ENCODE measurements around the gene JHY. TPM values are rescaled to one million over a fixed set of nuclear protein-coding genes. Genes with fewer than 3 reads are reported as not detected.

The JHY gene
- total RNA-seq, 2 donors from 2014 or later = 2.3 TPM

- H3K4me3 ChIP-seq = no peak overlapping the region
- ATAC-seq (no peak), DNase-seq (no peak)
- WGBS, 2 donors = 3 to 4% methylated on average over 40 to 50 of the region's 50 CpGs
- H3K27me3 ChIP-seq = peaks cover 0 to 33% of the 10 kb centered on the region in 2 donors
- H3K9me3 ChIP-seq = no peaks in the 10 kb centered on the region
- no peaks in the 10 kb centered on the region for H3K36me3 ChIP-seq (replicated peaks in 1 of 2; ENCODE audit: insufficient read depth in 1 of 2, low read depth in 2 of 2)
- no peak overlapping the region for H3K27ac ChIP-seq
- no peak for TF ChIP-seq POLR2A (IDR thresholded peaks at IDR 0.05)
- no peak for TF ChIP-seq CTCF (IDR thresholded peaks at IDR 0.05)
- intact Hi-C loops (cut with DNase I) = no loop called here
- H3K4me1 ChIP-seq = peaks cover 12% of the 10 kb centered on the region
Observed at GRCh38 chr11:122976734-122977469, 94.3 kb downstream of the JHY start.

- H3K27ac ChIP-seq = no peak overlapping the region
- no peaks in the 10 kb centered on the region for H3K36me3 ChIP-seq (replicated peaks in 1 of 2; ENCODE audit: insufficient read depth in 1 of 2, low read depth in 2 of 2)
- DNase-seq = no peak
- 3 to 9% methylated on average over 17 to 50 of the region's 50 CpGs for WGBS, 2 donors
- H3K27me3 ChIP-seq = peaks cover 0 to 33% of the 10 kb centered on the region in 2 donors
- intact Hi-C loops (cut with DNase I) = no loop called here
- peaks cover 12% of the 10 kb centered on the region for H3K4me1 ChIP-seq
- H3K4me3 ChIP-seq = no peak overlapping the region
- TF ChIP-seq CTCF (IDR thresholded peaks at IDR 0.05) (no peak), POLR2A (IDR thresholded peaks at IDR 0.05) (no peak)
- ATAC-seq = no peak
- H3K9me3 ChIP-seq = no peaks in the 10 kb centered on the region
Observed at GRCh38 chr11:122977470-122978298, 95.1 kb downstream of the JHY start.

- peaks cover 0 to 33% of the 10 kb centered on the region in 2 donors for H3K27me3 ChIP-seq
- 11 to 13% methylated on average over 7 of the region's 7 CpGs for WGBS, 2 donors
- no peak for ATAC-seq
- intact Hi-C loops (cut with DNase I) = no loop called here
- H3K9me3 ChIP-seq = no peaks in the 10 kb centered on the region
- H3K4me3 ChIP-seq = no peak overlapping the region
- H3K4me1 ChIP-seq = peaks cover 12% of the 10 kb centered on the region
- no peak for DNase-seq
- no peaks in the 10 kb centered on the region for H3K36me3 ChIP-seq (replicated peaks in 1 of 2; ENCODE audit: insufficient read depth in 1 of 2, low read depth in 2 of 2)
- TF ChIP-seq CTCF (IDR thresholded peaks at IDR 0.05) = no peak
- no peak for TF ChIP-seq POLR2A (IDR thresholded peaks at IDR 0.05)
- no peak overlapping the region for H3K27ac ChIP-seq
Observed at GRCh38 chr11:122978299-122978620, 95.7 kb downstream of the JHY start.

GRCh38 chr11:122979103-122979814, 96.7 kb downstream of the JHY start:
- 4 to 9% methylated on average over 21 to 43 of the region's 44 CpGs for WGBS, 2 donors
- Histone ChIP-seq H3K4me1 (peaks cover 16% of the 10 kb centered on the region), H3K27me3 (peaks cover 0 to 38% of the 10 kb centered on the region in 2 donors), H3K4me3 (no peak overlapping the region), H3K9me3 (no peaks in the 10 kb centered on the region), H3K27ac (no peak overlapping the region), H3K36me3 (replicated peaks in 1 of 2; ENCODE audit: insufficient read depth in 1 of 2, low read depth in 2 of 2) (no peaks in the 10 kb centered on the region)
- intact Hi-C loops (cut with DNase I) = no loop called here
- ATAC-seq = no peak
- DNase-seq = no peak
- no peak for TF ChIP-seq POLR2A (IDR thresholded peaks at IDR 0.05)
- TF ChIP-seq CTCF (IDR thresholded peaks at IDR 0.05) = no peak
